Measurements from ENCODE around the gene MAP3K9. TPM values are rescaled to one million over a fixed set of nuclear protein-coding genes. Genes with fewer than 3 reads are reported as not detected.

Gene MAP3K9
- total and polyA plus RNA-seq, 2 experiments from 2014 or later, result 4.4 to 9.2 TPM

- H3K9me3 ChIP-seq (ENCODE audit: low read depth), result no peaks in the 10 kb centered on the region
- no peak overlapping the region for H2AFZ ChIP-seq
- TF ChIP-seq EZH2phosphoT487 (IDR thresholded peaks at IDR 0.05; ENCODE audit: low read depth, severe bottlenecking, unreplicated experiment) (no peak), CTCF (IDR thresholded peaks at IDR 0.05; ENCODE audit: poor library complexity) (no peak), EZH2 (IDR thresholded peaks at IDR 0.05; ENCODE audit: borderline replicate concordance) (no peak)
- no peak overlapping the region for H3K4me3 ChIP-seq
- H3K27ac ChIP-seq, result no peak overlapping the region
- no peaks in the 10 kb centered on the region for H4K20me1 ChIP-seq (ENCODE audit: insufficient read depth, poor library complexity, severe bottlenecking)
- 66% methylated on average over 8 of the region's 8 CpGs for WGBS (ENCODE audit: low lambda C conversion rate, missing lambda C conversion rate)
- no peaks in the 10 kb centered on the region for H3K36me3 ChIP-seq (replicated peaks; ENCODE audit: insufficient read depth, low read depth)
- H3K79me2 ChIP-seq, result no peaks in the 10 kb centered on the region
- H3K27me3 ChIP-seq, result no peaks in the 10 kb centered on the region
- DNase-seq (ENCODE audit: low spot score), result no peak
- H3K4me2 ChIP-seq, result no peak overlapping the region
- no peaks in the 10 kb centered on the region for H3K9me2 ChIP-seq (replicated peaks; ENCODE audit: insufficient read depth)
- H3K4me1 ChIP-seq (ENCODE audit: insufficient read depth), result peaks cover 12% of the 10 kb centered on the region
These were observed 90.8 kb downstream of the MAP3K9 start for GRCh38 chr14:70718383-70719118.

GRCh38 chr14:70716958-70717357, 92.4 kb downstream of the MAP3K9 start:
- WGBS (ENCODE audit: low lambda C conversion rate, missing lambda C conversion rate), result 36% methylated on average over 1 of the region's 1 CpG
- Histone ChIP-seq H3K4me1 (ENCODE audit: insufficient read depth) (peaks cover 12% of the 10 kb centered on the region), H3K36me3 (replicated peaks; ENCODE audit: insufficient read depth, low read depth) (no peaks in the 10 kb centered on the region), H2AFZ (no peak overlapping the region), H3K27ac (no peak overlapping the region), H4K20me1 (ENCODE audit: insufficient read depth, poor library complexity, severe bottlenecking) (no peaks in the 10 kb centered on the region), H3K79me2 (no peaks in the 10 kb centered on the region), H3K9me2 (replicated peaks; ENCODE audit: insufficient read depth) (no peaks in the 10 kb centered on the region), H3K27me3 (no peaks in the 10 kb centered on the region), H3K9me3 (ENCODE audit: low read depth) (no peaks in the 10 kb centered on the region), H3K4me3 (no peak overlapping the region), H3K4me2 (peak overlapping the region; percentile 55)
- TF ChIP-seq EZH2 (IDR thresholded peaks at IDR 0.05; ENCODE audit: borderline replicate concordance), result no peak
- DNase-seq (ENCODE audit: low spot score), result no peak

GRCh38 chr14:70716483-70716882, 92.8 kb downstream of the MAP3K9 start:
- DNase-seq (ENCODE audit: low spot score), result no peak
- Histone ChIP-seq H3K4me3 (no peak overlapping the region), H2AFZ (no peak overlapping the region), H3K27ac (no peak overlapping the region), H4K20me1 (ENCODE audit: insufficient read depth, poor library complexity, severe bottlenecking) (no peaks in the 10 kb centered on the region), H3K27me3 (no peaks in the 10 kb centered on the region), H3K4me1 (ENCODE audit: insufficient read depth) (peaks cover 12% of the 10 kb centered on the region), H3K79me2 (no peaks in the 10 kb centered on the region), H3K4me2 (peak overlapping the region; percentile 55), H3K9me2 (replicated peaks; ENCODE audit: insufficient read depth) (no peaks in the 10 kb centered on the region), H3K36me3 (replicated peaks; ENCODE audit: insufficient read depth, low read depth) (no peaks in the 10 kb centered on the region), H3K9me3 (ENCODE audit: low read depth) (no peaks in the 10 kb centered on the region)
- WGBS (ENCODE audit: low lambda C conversion rate, missing lambda C conversion rate), result 31% methylated on average over 5 of the region's 5 CpGs
- TF ChIP-seq CTCF (IDR thresholded peaks at IDR 0.05; ENCODE audit: poor library complexity), result no peak
- no peak for TF ChIP-seq EZH2 (IDR thresholded peaks at IDR 0.05; ENCODE audit: borderline replicate concordance)
- no peak for TF ChIP-seq EZH2phosphoT487 (IDR thresholded peaks at IDR 0.05; ENCODE audit: low read depth, severe bottlenecking, unreplicated experiment)

GRCh38 chr14:70714055-70714550, 95.2 kb downstream of the MAP3K9 start:
- Histone ChIP-seq H3K9me3 (ENCODE audit: low read depth) (no peaks in the 10 kb centered on the region), H3K4me3 (no peak overlapping the region), H3K9me2 (replicated peaks; ENCODE audit: insufficient read depth) (no peaks in the 10 kb centered on the region), H3K36me3 (replicated peaks; ENCODE audit: insufficient read depth, low read depth) (no peaks in the 10 kb centered on the region), H3K79me2 (no peaks in the 10 kb centered on the region), H4K20me1 (ENCODE audit: insufficient read depth, poor library complexity, severe bottlenecking) (no peaks in the 10 kb centered on the region), H3K27ac (no peak overlapping the region), H3K27me3 (no peaks in the 10 kb centered on the region), H3K4me2 (no peak overlapping the region), H2AFZ (no peak overlapping the region), H3K4me1 (ENCODE audit: insufficient read depth) (peaks cover 12% of the 10 kb centered on the region)
- DNase-seq (ENCODE audit: low spot score), result peak; percentile 79
- 19% methylated on average over 8 of the region's 8 CpGs for WGBS (ENCODE audit: low lambda C conversion rate, missing lambda C conversion rate)
- no peak for TF ChIP-seq EZH2 (IDR thresholded peaks at IDR 0.05; ENCODE audit: borderline replicate concordance)
- peak; percentile 84 for TF ChIP-seq CTCF (IDR thresholded peaks at IDR 0.05; ENCODE audit: poor library complexity)
- TF ChIP-seq EZH2phosphoT487 (IDR thresholded peaks at IDR 0.05; ENCODE audit: low read depth, severe bottlenecking, unreplicated experiment), result no peak
